Testis (tissue), 2 donors: Measurements from ENCODE around the gene PARP9.

Source experiments
- CTCF ChIP-seq, 3 experiments: fragments of 450-650 bp in 2 of 3; fragments of 200-600 bp in 1 of 3; sonication (generic) in 1 of 3; IDR thresholded peaks; one replicate each; pipeline ENCODE4 v1.5.1; 2016 to 2019; ENCODE audit warnings: antibody characterized with exemption in 3 of 3, mild to moderate bottlenecking in 2 of 3, moderate library complexity in 1 of 3
- POLR2A ChIP-seq: fragments of 450-650 bp; IDR thresholded peaks from one replicate; pipeline ENCODE4 v1.6.1; 2017; ENCODE audit warnings: antibody characterized with exemption, mild to moderate bottlenecking, moderate library complexity

GRCh38 chr3:122546151-122546550 is 17.9 kb downstream of the PARP9 start:
- TF ChIP-seq POLR2A (no peak), CTCF (IDR thresholded peaks at IDR 0.05) (no peak)
